Testis (tissue), 3 donors: ENCODE results near the gene WNT2B. TPM values are rescaled to one million over a fixed set of nuclear protein-coding genes. Genes with fewer than 3 reads are reported as not detected.
A peak's percentile ranks its signal among the peaks of the same experiment; 100 is the strongest.

ENCODE experiments used
- DNase-seq: peaks from one replicate; pipeline ENCODE4 v3.0.0-alpha.2; 2019
- H3K27ac ChIP-seq, 2 donors: fragments of 200-600 bp; sonication (generic); one replicate each; pipeline ENCODE4 v1.5.1; 2019
- H3K27me3 ChIP-seq: fragments of 200-600 bp; sonication (generic); one replicate; pipeline ENCODE4 v1.5.1; 2019
- H3K36me3 ChIP-seq: fragments of 200-600 bp; sonication (generic); one replicate; pipeline ENCODE4 v1.5.1; 2017; ENCODE audit warnings: low read depth; ENCODE audit errors: missing control alignments
- H3K4me1 ChIP-seq: fragments of 200-600 bp; sonication (generic); one replicate; pipeline ENCODE4 v1.5.1; 2019
- H3K4me3 ChIP-seq, 2 donors: fragments of 200-600 bp; sonication (generic); one replicate each; pipeline ENCODE4 v1.5.1; 2017 to 2019
- H3K9me3 ChIP-seq: fragments of 200-600 bp; sonication (generic); one replicate; pipeline ENCODE4 v1.5.1; 2017
- CTCF ChIP-seq, 3 experiments: fragments of 450-650 bp in 2 of 3; fragments of 200-600 bp in 1 of 3; sonication (generic) in 1 of 3; IDR thresholded peaks; one replicate each; pipeline ENCODE4 v1.5.1; 2016 to 2019; ENCODE audit warnings: antibody characterized with exemption in 3 of 3, mild to moderate bottlenecking in 2 of 3, moderate library complexity in 1 of 3
- POLR2A ChIP-seq: fragments of 450-650 bp; IDR thresholded peaks from one replicate; pipeline ENCODE4 v1.6.1; 2017; ENCODE audit warnings: antibody characterized with exemption, mild to moderate bottlenecking, moderate library complexity
- WGBS, 2 donors: methylation state at CpG; one replicate each; pipeline ENCODE4 v1.1.5; 2018; 5-methylcytosine and 5-hydroxymethylcytosine counted together
- intact Hi-C: fragments of 100-400 bp; cut with DNase I; formaldehyde crosslinking; loops from one replicate; pipeline ENCODE4 v1.15.1; 2023; ENCODE audit warnings: low total_unique reads
- polyA plus RNA-seq: library from polyadenylated mRNA; stranded (reverse); fragments of 350-450 nt; fragmentation: Illumina TruSeq; extraction: RNeasy Lipid Tissue Mini Kit (QIAGEN cat#74804); gene quantifications from one replicate; pipeline ENCODE4 v1.2.3, GENCODE V29; 2014; ENCODE audit warnings: low read depth, low replicate concordance; ENCODE audit not compliant: insufficient read depth
- total RNA-seq, 2 donors: library from RNA; depleted of rRNA; stranded (reverse); fragments of >200 nt; gene quantifications; one replicate each; pipeline ENCODE4 v1.2.3, GENCODE V29; 2016

The WNT2B gene
- total and polyA plus RNA-seq, 3 donors from 2014 or later: 9.1 to 14.7 (median 10.6) TPM

GRCh38 chr1:112504001-112504660 lies 4.6 kb upstream of the WNT2B start:
- no peak overlapping the region for H3K4me3 ChIP-seq
- peak; percentile 65 for DNase-seq
- no peaks in the 10 kb centered on the region for H3K36me3 ChIP-seq
- TF ChIP-seq CTCF (IDR thresholded peaks at IDR 0.05) (no peak), POLR2A (no peak)
- 56 to 57% methylated on average over 11 of the region's 11 CpGs for WGBS, 2 donors
- no peaks in the 10 kb centered on the region for H3K27me3 ChIP-seq
- H3K27ac ChIP-seq: peak overlapping the region in 1 of 2 donors; percentile 12
- intact Hi-C loops: loop anchor here (5.0 kb wide), 2 partner anchors 113 to 203 kb away; partner anchors contain the start of genes CAPZA1, RHOC and ST7L
- H3K4me1 ChIP-seq: peaks cover 51% of the 10 kb centered on the region
- no peaks in the 10 kb centered on the region for H3K9me3 ChIP-seq

DNA sequence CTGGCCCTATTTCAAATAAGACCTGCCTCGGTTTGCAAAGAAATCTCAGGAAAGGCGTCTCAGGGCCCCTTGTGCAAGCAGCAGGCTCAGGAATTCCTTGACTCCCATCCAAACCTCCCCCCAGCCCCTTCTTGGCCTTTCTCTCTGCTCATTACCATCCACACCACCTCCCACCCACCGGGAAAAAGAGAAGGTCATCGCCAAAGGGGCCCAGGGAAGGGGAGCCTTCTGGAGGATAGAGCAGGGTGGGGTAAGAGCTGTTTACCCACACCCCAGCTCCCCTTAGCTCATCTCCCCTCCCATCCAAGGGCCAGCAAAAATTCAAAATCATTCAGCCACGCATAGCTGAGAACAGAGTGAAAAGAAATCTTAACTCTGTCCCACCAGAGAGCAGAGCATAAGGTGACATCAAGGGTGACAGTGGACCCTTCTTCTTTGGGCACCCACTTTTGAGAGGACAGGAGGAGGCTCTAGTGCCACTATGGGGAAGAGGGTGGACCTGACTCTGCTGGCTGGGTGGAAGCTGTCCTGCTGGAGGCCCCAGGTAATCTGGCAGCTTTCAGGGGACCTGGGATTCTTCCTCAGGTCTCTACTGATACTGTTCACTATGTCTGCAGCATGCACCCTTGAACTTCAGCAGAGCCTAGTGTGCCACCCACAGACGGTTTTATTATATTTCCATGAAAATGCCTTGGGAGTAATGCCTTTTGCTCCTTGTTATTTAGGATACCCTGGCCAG lies 3.9 kb upstream of the WNT2B start:
- Histone ChIP-seq H3K4me3 (no peak overlapping the region), H3K36me3 (no peaks in the 10 kb centered on the region), H3K27ac (peak overlapping the region in 1 of 2 donors; percentile 12), H3K4me1 (peaks cover 51% of the 10 kb centered on the region), H3K9me3 (no peaks in the 10 kb centered on the region), H3K27me3 (no peaks in the 10 kb centered on the region)
- TF ChIP-seq POLR2A (no peak), CTCF (IDR thresholded peaks at IDR 0.05) (no peak)
- DNase-seq: no peak
- intact Hi-C loops: loop anchor here (5.0 kb wide), 2 partner anchors 112 to 202 kb away; partner anchors contain the start of genes CAPZA1, RHOC and ST7L
- WGBS, 2 donors: 50 to 61% methylated on average over 6 of the region's 6 CpGs

DNA sequence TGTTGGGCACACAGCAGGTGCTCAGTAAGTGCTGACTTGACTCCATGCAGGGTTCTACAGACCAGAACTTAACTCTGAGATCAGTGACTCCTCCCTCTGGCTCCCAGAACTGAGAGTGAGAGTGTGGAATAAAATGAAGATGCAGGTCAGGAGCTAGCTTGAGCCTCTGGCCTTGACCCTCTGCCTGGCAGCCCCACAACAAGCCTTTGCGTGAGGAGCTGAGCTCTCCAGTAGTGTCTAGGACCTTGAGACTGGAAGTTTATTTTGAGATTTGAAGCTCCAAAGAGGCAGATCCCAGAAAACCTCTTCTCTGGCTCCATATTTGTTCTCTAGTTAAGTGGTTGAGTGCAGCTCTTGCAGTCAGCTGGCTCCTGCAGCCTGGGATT lies 3.4 kb upstream of the WNT2B start:
- 25 to 38% methylated on average over 1 of the region's 1 CpG for WGBS, 2 donors
- H3K4me1 ChIP-seq: peaks cover 51% of the 10 kb centered on the region
- peak overlapping the region in 1 of 2 donors; percentile 27 for H3K27ac ChIP-seq
- TF ChIP-seq POLR2A (no peak), CTCF (IDR thresholded peaks at IDR 0.05) (no peak)
- no peak overlapping the region for H3K4me3 ChIP-seq
- DNase-seq: peak; percentile 71
- no peaks in the 10 kb centered on the region for H3K27me3 ChIP-seq
- intact Hi-C loops: no loop called here
- H3K36me3 ChIP-seq: no peaks in the 10 kb centered on the region
- no peaks in the 10 kb centered on the region for H3K9me3 ChIP-seq

- WGBS, 2 donors: 76 to 83% methylated on average over 3 of the region's 3 CpGs
- TF ChIP-seq POLR2A: no peak
- TF ChIP-seq CTCF (IDR thresholded peaks at IDR 0.05): no peak
- DNase-seq: no peak
- peak overlapping the region in 1 of 2 donors; percentile 27 for H3K27ac ChIP-seq
- no peaks in the 10 kb centered on the region for H3K9me3 ChIP-seq
- H3K27me3 ChIP-seq: no peaks in the 10 kb centered on the region
- H3K4me3 ChIP-seq: no peak overlapping the region
- intact Hi-C loops: no loop called here
- H3K4me1 ChIP-seq: peaks cover 51% of the 10 kb centered on the region
- H3K36me3 ChIP-seq: no peaks in the 10 kb centered on the region
Observed at GRCh38 chr1:112505878-112506277, 2.9 kb upstream of the WNT2B start.
